Parathyroid adenoma (tissue), 2 donors: ENCODE results near the gene WNT7B.
"Not testable (repeated sequence)": the region's sequence is repeated elsewhere in the genome, so short reads cannot be mapped to it uniquely, and the experiment has no call there.

Source experiments
- H2AFZ ChIP-seq: fragments of 300-600 bp; sonication (generic); one replicate; pipeline ENCODE4 v1.7.0; 2017; ENCODE audit warnings: antibody characterized with exemption, mild to moderate bottlenecking
- H3K27ac ChIP-seq: fragments of 300-600 bp; sonication (generic); one replicate; pipeline ENCODE4 v1.7.0; 2017
- H3K27me3 ChIP-seq: fragments of 300-600 bp; sonication (generic); one replicate; pipeline ENCODE4 v1.7.0; 2017; ENCODE audit warnings: low read length; ENCODE audit not compliant: control insufficient read depth, insufficient read depth
- H3K36me3 ChIP-seq: fragments of 300-600 bp; sonication (generic); one replicate; pipeline ENCODE4 v1.7.0; 2017; ENCODE audit warnings: low read length; ENCODE audit not compliant: control insufficient read depth, insufficient read depth
- H3K4me1 ChIP-seq: fragments of 300-600 bp; sonication (generic); one replicate; pipeline ENCODE4 v1.7.0; 2017; ENCODE audit warnings: control low read depth
- H3K4me2 ChIP-seq: fragments of 300-600 bp; sonication (generic); one replicate; pipeline ENCODE4 v1.7.0; 2017; ENCODE audit warnings: low read length
- H3K4me3 ChIP-seq: fragments of 300-600 bp; sonication (generic); one replicate; pipeline ENCODE4 v1.7.0; 2017; ENCODE audit warnings: low read depth, low read length
- H3K79me2 ChIP-seq: fragments of 300-600 bp; sonication (generic); one replicate; pipeline ENCODE4 v1.7.0; 2017; ENCODE audit warnings: control low read depth
- H3K9ac ChIP-seq: fragments of 300-600 bp; sonication (generic); one replicate; pipeline ENCODE4 v1.7.0; 2017; ENCODE audit warnings: mild to moderate bottlenecking
- H3K9me3 ChIP-seq: fragments of 300-600 bp; sonication (generic); one replicate; pipeline ENCODE4 v1.7.0; 2017; ENCODE audit warnings: low read length; ENCODE audit not compliant: control insufficient read depth
- CTCF ChIP-seq: fragments of 300-600 bp; sonication (generic); IDR thresholded peaks from one replicate; pipeline ENCODE4 v1.7.0; 2017; ENCODE audit warnings: antibody characterized with exemption, mild to moderate bottlenecking
- donor health status: primary hyperparathyroidism.

Gene WNT7B

GRCh38 chr22:46006379-46007002 lies 29.5 kb upstream of the WNT7B start:
- H3K36me3 ChIP-seq, result no peaks in the 10 kb centered on the region
- no peaks in the 10 kb centered on the region for H3K9me3 ChIP-seq
- H3K4me2 ChIP-seq, result no peak overlapping the region
- no peak overlapping the region for H3K9ac ChIP-seq
- peaks cover 6% of the 10 kb centered on the region for H3K4me1 ChIP-seq
- H2AFZ ChIP-seq, result peak overlapping the region; percentile 59
- TF ChIP-seq CTCF, result peak; percentile 88
- no peak overlapping the region for H3K4me3 ChIP-seq
- H3K79me2 ChIP-seq, result no peaks in the 10 kb centered on the region
- no peaks in the 10 kb centered on the region for H3K27me3 ChIP-seq
- peak overlapping the region; percentile 69 for H3K27ac ChIP-seq

GRCh38 chr22:46005116-46005705 lies 28.2 kb upstream of the WNT7B start:
- H3K9ac ChIP-seq, H3K4me2 ChIP-seq, H2AFZ ChIP-seq, H3K79me2 ChIP-seq, H3K27ac ChIP-seq, H3K4me1 ChIP-seq, H3K36me3 ChIP-seq, H3K4me3 ChIP-seq, H3K9me3 ChIP-seq, H3K27me3 ChIP-seq: not testable (repeated sequence)

GRCh38 chr22:46004105-46004866 lies 27.3 kb upstream of the WNT7B start:
- Histone ChIP-seq H3K36me3 (no peaks in the 10 kb centered on the region), H3K79me2 (no peaks in the 10 kb centered on the region), H3K27ac (no peak overlapping the region), H3K9me3 (no peaks in the 10 kb centered on the region), H3K4me2 (no peak overlapping the region), H3K4me3 (no peak overlapping the region), H2AFZ (no peak overlapping the region), H3K4me1 (peaks cover 3% of the 10 kb centered on the region), H3K9ac (no peak overlapping the region), H3K27me3 (no peaks in the 10 kb centered on the region)
- no peak for TF ChIP-seq CTCF

GRCh38 chr22:46003271-46004091 lies 26.5 kb upstream of the WNT7B start:
- Histone ChIP-seq H3K9me3 (no peaks in the 10 kb centered on the region), H3K27me3 (no peaks in the 10 kb centered on the region), H3K4me2 (no peak overlapping the region), H3K79me2 (no peaks in the 10 kb centered on the region), H2AFZ (no peak overlapping the region), H3K9ac (no peak overlapping the region), H3K4me1 (peaks cover 3% of the 10 kb centered on the region), H3K36me3 (no peaks in the 10 kb centered on the region), H3K27ac (no peak overlapping the region), H3K4me3 (no peak overlapping the region)
- TF ChIP-seq CTCF, result no peak

GRCh38 chr22:46002757-46003270 lies 25.9 kb upstream of the WNT7B start:
- Histone ChIP-seq H3K9me3 (no peaks in the 10 kb centered on the region), H3K36me3 (no peaks in the 10 kb centered on the region), H3K27me3 (no peaks in the 10 kb centered on the region), H3K9ac (no peak overlapping the region), H3K27ac (no peak overlapping the region), H3K4me3 (no peak overlapping the region), H3K4me1 (peaks cover 5% of the 10 kb centered on the region), H2AFZ (no peak overlapping the region), H3K4me2 (no peak overlapping the region), H3K79me2 (no peaks in the 10 kb centered on the region)
- no peak for TF ChIP-seq CTCF
